HepG2 (cell line): ENCODE measurements around the gene DMGDH. TPM values are rescaled to one million over a fixed set of nuclear protein-coding genes. Genes with fewer than 3 reads are reported as not detected.

Experiments used
- KDM5A ChIP-seq: fragments of 200-600 bp; sonication (generic); IDR thresholded peaks from 2 replicates; pipeline ENCODE4 v1.7.0; 2018; ENCODE audit warnings: antibody characterized with exemption, mild to moderate bottlenecking, low read length, borderline replicate concordance
- KDM6A ChIP-seq: IDR thresholded peaks from 2 replicates; pipeline ENCODE4 v1.6.1; 2016; ENCODE audit warnings: low read depth
- NFKB2 ChIP-seq: sonication (generic); formaldehyde crosslinking; IDR thresholded peaks from 2 replicates; pipeline ENCODE4 v1.4.0; 2020; ENCODE audit warnings: missing genetic modification reagents, borderline replicate concordance
- ZFP36L2 ChIP-seq: sonication (generic); formaldehyde crosslinking; IDR thresholded peaks from 2 replicates; pipeline ENCODE4 v1.4.0; 2020; ENCODE audit warnings: missing genetic modification reagents
- ZNF20 ChIP-seq: sonication (generic); formaldehyde crosslinking; IDR thresholded peaks from 2 replicates; pipeline ENCODE4 v1.4.0; 2020; ENCODE audit warnings: mild to moderate bottlenecking, moderate library complexity, missing genetic modification reagents
- ZNF253 ChIP-seq: sonication (generic); formaldehyde crosslinking; IDR thresholded peaks from 2 replicates; pipeline ENCODE4 v1.8.0; 2022; ENCODE audit warnings: mild to moderate bottlenecking, missing genetic modification reagents, borderline replicate concordance
- ZNF468 ChIP-seq: sonication (generic); formaldehyde crosslinking; IDR thresholded peaks from 2 replicates; pipeline ENCODE4 v1.8.0; 2022; ENCODE audit warnings: mild to moderate bottlenecking, moderate library complexity, missing genetic modification reagents
- ZNF572 ChIP-seq: sonication (generic); formaldehyde crosslinking; IDR thresholded peaks from 2 replicates; pipeline ENCODE4 v1.5.1; 2020; ENCODE audit warnings: mild to moderate bottlenecking, missing genetic modification reagents
- ZNF766 ChIP-seq: sonication (generic); formaldehyde crosslinking; IDR thresholded peaks from 2 replicates; pipeline ENCODE4 v1.5.0; 2020; ENCODE audit warnings: missing genetic modification reagents, borderline replicate concordance
- polyA plus RNA-seq, 8 experiments: library from polyadenylated mRNA; depleted of rRNA in 3 of 8; stranded (reverse) in 7 of 8; unstranded in 1 of 8; fragments of >200 nt; fragmentation: Illumina TruSeq in 4 of 8; extraction: Trizol in 4 of 8; gene quantifications; 2 replicates each; pipeline versions ENCODE4 v1.2.1 to v1.2.3, GENCODE V29; 2011 to 2016; ENCODE audit warnings: low read depth in 4 of 8, missing spikeins in 1 of 8, mixed read lengths in 1 of 8; ENCODE audit not compliant: insufficient read depth in 1 of 8
- total RNA-seq, 5 experiments: library from RNA; depleted of rRNA; stranded (reverse); fragments of >200 nt; fragmentation: Illumina TruSeq; extraction: Trizol; gene quantifications; 2 replicates each; pipeline ENCODE4 v1.2.3, GENCODE V29; 2016; ENCODE audit warnings: low read depth in 1 of 5
- TF ChIP-seq, protein P1 (sequence below): sonication (generic); formaldehyde crosslinking; IDR thresholded peaks from 2 replicates; pipeline ENCODE4 v1.4.0; 2020; ENCODE audit warnings: mild to moderate bottlenecking, missing genetic modification reagents
- TF ChIP-seq, protein P2 (sequence below): sonication (generic); formaldehyde crosslinking; IDR thresholded peaks from 2 replicates; pipeline ENCODE4 v1.5.0; 2020; ENCODE audit warnings: mild to moderate bottlenecking, missing genetic modification reagents
- TF ChIP-seq, protein P3 (sequence below): sonication (generic); formaldehyde crosslinking; IDR thresholded peaks from 2 replicates; pipeline ENCODE4 v1.4.0; 2020; ENCODE audit warnings: missing genetic modification reagents
- TF ChIP-seq, protein P4 (sequence below): sonication (generic); formaldehyde crosslinking; IDR thresholded peaks from 2 replicates; pipeline ENCODE4 v1.8.0; 2022; ENCODE audit warnings: mild to moderate bottlenecking, missing genetic modification reagents, borderline replicate concordance
- TF ChIP-seq, protein P5 (sequence below): sonication (generic); formaldehyde crosslinking; IDR thresholded peaks from 2 replicates; pipeline ENCODE4 v1.8.0; 2022; ENCODE audit warnings: mild to moderate bottlenecking, missing genetic modification reagents, moderate library complexity
- TF ChIP-seq, protein P6 (sequence below): sonication (generic); formaldehyde crosslinking; IDR thresholded peaks from 2 replicates; pipeline ENCODE4 v1.4.0; 2020; ENCODE audit warnings: low read depth, mild to moderate bottlenecking, missing genetic modification reagents

Gene DMGDH
- total and polyA plus RNA-seq, 2 of the 13 experiments (the other 11 are each of a cell fraction or from before 2014, with no cell fraction given) = 3.6 to 7.9 TPM

DNA sequence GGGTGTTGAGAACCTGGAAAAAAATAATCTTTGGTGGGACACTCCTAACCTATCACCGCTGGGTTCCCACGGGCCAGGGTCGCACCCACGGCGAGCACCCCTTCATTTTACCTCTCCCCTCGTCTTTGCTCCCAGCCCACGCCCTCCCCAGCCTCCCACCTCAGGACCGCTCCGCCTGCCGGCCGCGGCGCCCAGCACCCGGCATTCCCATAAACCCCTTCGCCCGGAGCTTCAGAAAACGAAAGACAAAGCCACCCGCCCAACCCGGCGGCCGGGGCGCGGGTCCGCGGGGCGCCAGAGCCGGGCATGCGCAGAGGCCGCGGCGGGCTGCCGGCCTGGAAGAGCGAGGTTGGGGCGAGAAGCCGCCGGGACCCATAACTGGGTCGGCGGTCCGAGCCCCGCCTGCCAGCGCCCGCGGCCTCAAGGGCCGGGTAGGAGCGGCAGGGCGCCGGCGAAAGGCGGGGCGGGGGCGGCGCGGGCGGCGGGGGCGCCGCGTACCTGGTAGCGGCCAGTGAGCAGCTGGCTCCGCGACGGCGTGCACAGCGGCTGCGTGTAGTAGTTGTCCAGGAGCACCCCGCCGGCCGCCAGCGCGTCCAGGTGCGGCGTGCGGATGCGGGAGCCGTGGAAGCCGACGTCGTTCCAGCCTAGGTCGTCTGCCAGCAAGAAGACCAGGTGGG lies 84.9 kb downstream of the DMGDH start (continued):
- TF ChIP-seq, protein P1, sequence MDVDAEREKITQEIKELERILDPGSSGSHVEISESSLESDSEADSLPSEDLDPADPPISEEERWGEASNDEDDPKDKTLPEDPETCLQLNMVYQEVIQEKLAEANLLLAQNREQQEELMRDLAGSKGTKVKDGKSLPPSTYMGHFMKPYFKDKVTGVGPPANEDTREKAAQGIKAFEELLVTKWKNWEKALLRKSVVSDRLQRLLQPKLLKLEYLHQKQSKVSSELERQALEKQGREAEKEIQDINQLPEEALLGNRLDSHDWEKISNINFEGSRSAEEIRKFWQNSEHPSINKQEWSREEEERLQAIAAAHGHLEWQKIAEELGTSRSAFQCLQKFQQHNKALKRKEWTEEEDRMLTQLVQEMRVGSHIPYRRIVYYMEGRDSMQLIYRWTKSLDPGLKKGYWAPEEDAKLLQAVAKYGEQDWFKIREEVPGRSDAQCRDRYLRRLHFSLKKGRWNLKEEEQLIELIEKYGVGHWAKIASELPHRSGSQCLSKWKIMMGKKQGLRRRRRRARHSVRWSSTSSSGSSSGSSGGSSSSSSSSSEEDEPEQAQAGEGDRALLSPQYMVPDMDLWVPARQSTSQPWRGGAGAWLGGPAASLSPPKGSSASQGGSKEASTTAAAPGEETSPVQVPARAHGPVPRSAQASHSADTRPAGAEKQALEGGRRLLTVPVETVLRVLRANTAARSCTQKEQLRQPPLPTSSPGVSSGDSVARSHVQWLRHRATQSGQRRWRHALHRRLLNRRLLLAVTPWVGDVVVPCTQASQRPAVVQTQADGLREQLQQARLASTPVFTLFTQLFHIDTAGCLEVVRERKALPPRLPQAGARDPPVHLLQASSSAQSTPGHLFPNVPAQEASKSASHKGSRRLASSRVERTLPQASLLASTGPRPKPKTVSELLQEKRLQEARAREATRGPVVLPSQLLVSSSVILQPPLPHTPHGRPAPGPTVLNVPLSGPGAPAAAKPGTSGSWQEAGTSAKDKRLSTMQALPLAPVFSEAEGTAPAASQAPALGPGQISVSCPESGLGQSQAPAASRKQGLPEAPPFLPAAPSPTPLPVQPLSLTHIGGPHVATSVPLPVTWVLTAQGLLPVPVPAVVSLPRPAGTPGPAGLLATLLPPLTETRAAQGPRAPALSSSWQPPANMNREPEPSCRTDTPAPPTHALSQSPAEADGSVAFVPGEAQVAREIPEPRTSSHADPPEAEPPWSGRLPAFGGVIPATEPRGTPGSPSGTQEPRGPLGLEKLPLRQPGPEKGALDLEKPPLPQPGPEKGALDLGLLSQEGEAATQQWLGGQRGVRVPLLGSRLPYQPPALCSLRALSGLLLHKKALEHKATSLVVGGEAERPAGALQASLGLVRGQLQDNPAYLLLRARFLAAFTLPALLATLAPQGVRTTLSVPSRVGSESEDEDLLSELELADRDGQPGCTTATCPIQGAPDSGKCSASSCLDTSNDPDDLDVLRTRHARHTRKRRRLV (CRISPR knock-in tag) = no peak
- TF ChIP-seq, protein P2, sequence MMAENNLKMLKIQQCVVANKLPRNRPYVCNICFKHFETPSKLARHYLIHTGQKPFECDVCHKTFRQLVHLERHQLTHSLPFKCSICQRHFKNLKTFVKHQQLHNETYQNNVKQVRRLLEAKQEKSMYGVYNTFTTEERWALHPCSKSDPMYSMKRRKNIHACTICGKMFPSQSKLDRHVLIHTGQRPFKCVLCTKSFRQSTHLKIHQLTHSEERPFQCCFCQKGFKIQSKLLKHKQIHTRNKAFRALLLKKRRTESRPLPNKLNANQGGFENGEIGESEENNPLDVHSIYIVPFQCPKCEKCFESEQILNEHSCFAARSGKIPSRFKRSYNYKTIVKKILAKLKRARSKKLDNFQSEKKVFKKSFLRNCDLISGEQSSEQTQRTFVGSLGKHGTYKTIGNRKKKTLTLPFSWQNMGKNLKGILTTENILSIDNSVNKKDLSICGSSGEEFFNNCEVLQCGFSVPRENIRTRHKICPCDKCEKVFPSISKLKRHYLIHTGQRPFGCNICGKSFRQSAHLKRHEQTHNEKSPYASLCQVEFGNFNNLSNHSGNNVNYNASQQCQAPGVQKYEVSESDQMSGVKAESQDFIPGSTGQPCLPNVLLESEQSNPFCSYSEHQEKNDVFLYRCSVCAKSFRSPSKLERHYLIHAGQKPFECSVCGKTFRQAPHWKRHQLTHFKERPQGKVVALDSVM (CRISPR knock-in tag) = no peak
- no peak for TF ChIP-seq ZNF468 (CRISPR knock-in tag)
- TF ChIP-seq, protein P3, sequence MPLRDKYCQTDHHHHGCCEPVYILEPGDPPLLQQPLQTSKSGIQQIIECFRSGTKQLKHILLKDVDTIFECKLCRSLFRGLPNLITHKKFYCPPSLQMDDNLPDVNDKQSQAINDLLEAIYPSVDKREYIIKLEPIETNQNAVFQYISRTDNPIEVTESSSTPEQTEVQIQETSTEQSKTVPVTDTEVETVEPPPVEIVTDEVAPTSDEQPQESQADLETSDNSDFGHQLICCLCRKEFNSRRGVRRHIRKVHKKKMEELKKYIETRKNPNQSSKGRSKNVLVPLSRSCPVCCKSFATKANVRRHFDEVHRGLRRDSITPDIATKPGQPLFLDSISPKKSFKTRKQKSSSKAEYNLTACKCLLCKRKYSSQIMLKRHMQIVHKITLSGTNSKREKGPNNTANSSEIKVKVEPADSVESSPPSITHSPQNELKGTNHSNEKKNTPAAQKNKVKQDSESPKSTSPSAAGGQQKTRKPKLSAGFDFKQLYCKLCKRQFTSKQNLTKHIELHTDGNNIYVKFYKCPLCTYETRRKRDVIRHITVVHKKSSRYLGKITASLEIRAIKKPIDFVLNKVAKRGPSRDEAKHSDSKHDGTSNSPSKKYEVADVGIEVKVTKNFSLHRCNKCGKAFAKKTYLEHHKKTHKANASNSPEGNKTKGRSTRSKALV (CRISPR knock-in tag) = peak; percentile 4; the same call in 1 of the 2 replicates
- TF ChIP-seq, protein P4, sequence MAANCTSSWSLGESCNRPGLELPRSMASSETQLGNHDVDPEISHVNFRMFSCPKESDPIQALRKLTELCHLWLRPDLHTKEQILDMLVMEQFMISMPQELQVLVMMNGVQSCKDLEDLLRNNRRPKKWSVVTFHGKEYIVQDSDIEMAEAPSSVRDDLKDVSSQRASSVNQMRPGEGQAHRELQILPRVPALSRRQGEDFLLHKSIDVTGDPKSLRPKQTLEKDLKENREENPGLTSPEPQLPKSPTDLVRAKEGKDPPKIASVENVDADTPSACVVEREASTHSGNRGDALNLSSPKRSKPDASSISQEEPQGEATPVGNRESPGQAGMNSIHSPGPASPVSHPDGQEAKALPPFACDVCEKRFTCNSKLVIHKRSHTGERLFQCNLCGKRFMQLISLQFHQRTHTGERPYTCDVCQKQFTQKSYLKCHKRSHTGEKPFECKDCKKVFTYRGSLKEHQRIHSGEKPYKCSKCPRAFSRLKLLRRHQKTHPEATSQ = no peak
- no peak for TF ChIP-seq ZFP36L2 (CRISPR knock-in tag)
- TF ChIP-seq, protein P5, sequence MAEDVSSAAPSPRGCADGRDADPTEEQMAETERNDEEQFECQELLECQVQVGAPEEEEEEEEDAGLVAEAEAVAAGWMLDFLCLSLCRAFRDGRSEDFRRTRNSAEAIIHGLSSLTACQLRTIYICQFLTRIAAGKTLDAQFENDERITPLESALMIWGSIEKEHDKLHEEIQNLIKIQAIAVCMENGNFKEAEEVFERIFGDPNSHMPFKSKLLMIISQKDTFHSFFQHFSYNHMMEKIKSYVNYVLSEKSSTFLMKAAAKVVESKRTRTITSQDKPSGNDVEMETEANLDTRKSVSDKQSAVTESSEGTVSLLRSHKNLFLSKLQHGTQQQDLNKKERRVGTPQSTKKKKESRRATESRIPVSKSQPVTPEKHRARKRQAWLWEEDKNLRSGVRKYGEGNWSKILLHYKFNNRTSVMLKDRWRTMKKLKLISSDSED (CRISPR knock-in tag) = 0 out of 2 replicates have a peak, but pooled peaks have one; percentile 19
- TF ChIP-seq KDM6A (CRISPR knock-in tag) = no peak
- TF ChIP-seq KDM5A = no peak
- TF ChIP-seq ZNF20 (CRISPR knock-in tag) = no peak
- no peak for TF ChIP-seq NFKB2
- TF ChIP-seq, protein P6, sequence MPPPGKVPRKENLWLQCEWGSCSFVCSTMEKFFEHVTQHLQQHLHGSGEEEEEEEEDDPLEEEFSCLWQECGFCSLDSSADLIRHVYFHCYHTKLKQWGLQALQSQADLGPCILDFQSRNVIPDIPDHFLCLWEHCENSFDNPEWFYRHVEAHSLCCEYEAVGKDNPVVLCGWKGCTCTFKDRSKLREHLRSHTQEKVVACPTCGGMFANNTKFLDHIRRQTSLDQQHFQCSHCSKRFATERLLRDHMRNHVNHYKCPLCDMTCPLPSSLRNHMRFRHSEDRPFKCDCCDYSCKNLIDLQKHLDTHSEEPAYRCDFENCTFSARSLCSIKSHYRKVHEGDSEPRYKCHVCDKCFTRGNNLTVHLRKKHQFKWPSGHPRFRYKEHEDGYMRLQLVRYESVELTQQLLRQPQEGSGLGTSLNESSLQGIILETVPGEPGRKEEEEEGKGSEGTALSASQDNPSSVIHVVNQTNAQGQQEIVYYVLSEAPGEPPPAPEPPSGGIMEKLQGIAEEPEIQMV (CRISPR knock-in tag) = peak; percentile 28; the same call in 1 of the 2 replicates
- no peak for TF ChIP-seq ZNF572 (CRISPR knock-in tag)
- TF ChIP-seq ZNF253 (CRISPR knock-in tag) = no peak
- TF ChIP-seq ZNF766 = 0 out of 2 replicates have a peak, but pooled peaks have one; percentile 19
